HepG2 (cell line): Measurements from ENCODE around the gene MSMP. TPM values are rescaled to one million over a fixed set of nuclear protein-coding genes. Genes with fewer than 3 reads are reported as not detected.

Experiments used
- ATAC-seq: fragments of 200-7000 bp; cut with Tn5 transposase; 3 replicates; pipeline ENCODE4 v1.9.1; 2020; ENCODE audit warnings: mild to moderate bottlenecking, moderate library complexity
- BruUV-seq: library from RNA; stranded (reverse); fragments of 400-500 nt; replicated peaks from 2 replicates; lab custom pipeline; 2021; lab: Mats Ljungman, UMichigan
- CTCF ChIA-PET: fragments of 300-600 bp; formaldehyde crosslinking; extraction: SDS; loops from one replicate; lab custom pipeline; 2021; ENCODE audit warnings: low total read pairs, inconsistent platforms, low intra/inter-chr PET ratio; lab: Yijun Ruan, JAX
- POLR2A ChIA-PET: fragments of 350-600 bp; sonication (Branson Sonifier 250); formaldehyde crosslinking; loops from one replicate; lab custom pipeline; 2020; ENCODE audit warnings: antibody characterized with exemption, inconsistent platforms; lab: Yijun Ruan, JAX
- DNase-seq: peaks from one replicate; pipeline ENCODE4 v3.0.0-alpha.2; 2015; ENCODE audit warnings: low spot score
- FAIRE-seq: peaks from 3 replicates; lab custom pipeline; 2011; peaks lifted over from hg19 to GRCh38; lab: Jason Lieb, UNC
- H2AFZ ChIP-seq: one replicate; pipeline ENCODE4 v1.6.1; 2011; ENCODE audit warnings: low read length, inconsistent platforms
- H3K27ac ChIP-seq: fragments of 300-600 bp; 3 replicates; pipeline ENCODE4 v1.8.0; 2011; ENCODE audit warnings: mixed run types, mild to moderate bottlenecking, mixed read lengths, low read length, inconsistent platforms; ENCODE audit not compliant: insufficient read depth; ENCODE audit errors: extremely low read length
- H3K27me3 ChIP-seq, 2 experiments: fragments of 200-600 bp in 1 of 2; 2 replicates in 1 of 2; 3 replicates in 1 of 2; pipeline versions ENCODE4 v1.6.0 to v1.8.0; 2011; ENCODE audit warnings: low read length in 2 of 2, mild to moderate bottlenecking in 2 of 2, moderate library complexity in 2 of 2, inconsistent platforms in 1 of 2; ENCODE audit not compliant: insufficient read depth in 2 of 2, control insufficient read depth in 1 of 2
- H3K36me3 ChIP-seq, 2 experiments: fragments of 200-600 bp in 1 of 2; replicated peaks in 1 of 2; 2 replicates in 1 of 2; 3 replicates in 1 of 2; pipeline versions ENCODE4 v1.5.1 to v1.8.0; 2011; ENCODE audit warnings: low read length in 2 of 2, inconsistent platforms in 1 of 2; ENCODE audit not compliant: insufficient read depth in 2 of 2, control insufficient read depth in 1 of 2
- H3K4me1 ChIP-seq: 2 replicates; pipeline ENCODE4 v1.5.1; 2012; ENCODE audit warnings: low read length, inconsistent platforms; ENCODE audit not compliant: insufficient read depth
- H3K4me2 ChIP-seq: 2 replicates; pipeline ENCODE4 v1.6.0; 2011; ENCODE audit warnings: low read depth, low read length, inconsistent platforms
- H3K4me3 ChIP-seq, 3 experiments: fragments of 200-600 bp in 1 of 3; sonication (generic), shearing (Covaris generic) in 1 of 3; replicated peaks in 1 of 3; 2 replicates each; pipeline ENCODE4 v1.5.1; 2011 to 2016; ENCODE audit warnings: low read length in 3 of 3, inconsistent platforms in 2 of 3, low read depth in 2 of 3, mild to moderate bottlenecking in 2 of 3, control low read depth in 1 of 3, mixed read lengths in 1 of 3; ENCODE audit not compliant: insufficient read depth in 1 of 3
- H3K79me2 ChIP-seq: one replicate; pipeline ENCODE4 v1.6.1; 2011; ENCODE audit warnings: low read length, inconsistent platforms; ENCODE audit not compliant: insufficient read depth
- H3K9ac ChIP-seq: 2 replicates; pipeline ENCODE4 v1.6.0; 2011; ENCODE audit warnings: mild to moderate bottlenecking, low read depth, low read length, inconsistent platforms; ENCODE audit not compliant: insufficient read depth
- H3K9me3 ChIP-seq: 2 replicates; pipeline ENCODE4 v1.5.1; 2012; ENCODE audit warnings: mild to moderate bottlenecking, low read length
- H4K20me1 ChIP-seq: 2 replicates; pipeline ENCODE4 v1.6.0; 2011; ENCODE audit warnings: inconsistent platforms, mild to moderate bottlenecking, low read length, moderate library complexity; ENCODE audit not compliant: insufficient read depth
- ATAD3A ChIP-seq: sonication (generic); formaldehyde crosslinking; IDR thresholded peaks from 2 replicates; pipeline ENCODE4 v1.4.0; 2020; ENCODE audit warnings: missing genetic modification reagents
- ATF7 ChIP-seq, 2 experiments: fragments of 450-650 bp in 1 of 2; sonication (generic) in 1 of 2; formaldehyde crosslinking in 1 of 2; IDR thresholded peaks; 2 replicates each; pipeline versions ENCODE4 v1.4.0 to v1.6.1; 2016 to 2020; ENCODE audit warnings: antibody characterized with exemption in 1 of 2, mild to moderate bottlenecking in 1 of 2, missing genetic modification reagents in 1 of 2
- HOXA3 ChIP-seq: sonication (generic); formaldehyde crosslinking; IDR thresholded peaks from 2 replicates; pipeline ENCODE4 v1.5.0; 2020; ENCODE audit warnings: missing genetic modification reagents
- NAIF1 ChIP-seq: sonication (generic); formaldehyde crosslinking; IDR thresholded peaks from 2 replicates; pipeline ENCODE4 v1.5.0; 2020; ENCODE audit warnings: mild to moderate bottlenecking, missing genetic modification reagents, borderline replicate concordance
- ONECUT2 ChIP-seq: sonication (generic); formaldehyde crosslinking; IDR thresholded peaks from 2 replicates; pipeline ENCODE4 v1.4.0; 2020; ENCODE audit warnings: missing genetic modification reagents
- PLRG1 ChIP-seq: fragments of 450-650 bp; conservative IDR thresholded peaks from 2 replicates; pipeline ENCODE4 v1.6.1; 2016
- RBM22 ChIP-seq: fragments of 200-400 bp; formaldehyde crosslinking; optimal IDR thresholded peaks from 2 replicates; pipeline ENCODE3; 2017; ENCODE audit warnings: mild to moderate bottlenecking, low read length, moderate library complexity
- RFXAP ChIP-seq: sonication (generic); formaldehyde crosslinking; IDR thresholded peaks from 2 replicates; pipeline ENCODE4 v1.4.0; 2020; ENCODE audit warnings: missing genetic modification reagents, borderline replicate concordance
- SETDB1 ChIP-seq: sonication (generic); formaldehyde crosslinking; IDR thresholded peaks from 2 replicates; pipeline ENCODE4 v1.5.1; 2020; ENCODE audit warnings: missing genetic modification reagents, mild to moderate bottlenecking, borderline replicate concordance
- SMAD3 ChIP-seq: sonication (generic); formaldehyde crosslinking; IDR thresholded peaks from 2 replicates; pipeline ENCODE4 v1.4.0; 2020; ENCODE audit warnings: missing genetic modification reagents
- TEAD2 ChIP-seq: sonication (generic); formaldehyde crosslinking; IDR thresholded peaks from 2 replicates; pipeline ENCODE4 v1.9.0; 2021; ENCODE audit warnings: missing genetic modification reagents
- ZNF230 ChIP-seq: sonication (generic); formaldehyde crosslinking; IDR thresholded peaks from 2 replicates; pipeline ENCODE4 v1.4.0; 2020; ENCODE audit warnings: mild to moderate bottlenecking, missing genetic modification reagents
- ZNF737 ChIP-seq: sonication (generic); formaldehyde crosslinking; IDR thresholded peaks from 2 replicates; pipeline ENCODE4 v1.5.0; 2020; ENCODE audit warnings: missing genetic modification reagents, mild to moderate bottlenecking, borderline replicate concordance
- ZNF766 ChIP-seq: sonication (generic); formaldehyde crosslinking; IDR thresholded peaks from 2 replicates; pipeline ENCODE4 v1.5.0; 2020; ENCODE audit warnings: missing genetic modification reagents, borderline replicate concordance
- WGBS: methylation state at CpG from one replicate; pipeline ENCODE4 v1.1.6; 2017; ENCODE audit warnings: low lambda C conversion rate; 5-methylcytosine and 5-hydroxymethylcytosine counted together
- in situ Hi-C: cut with HindIII; loops from 2 replicates; pipeline ENCODE4 v1.10.0; 2017; ENCODE audit warnings: low pct_unique_long_range_greater_than_20kb; ENCODE audit not compliant: extremely low pct_ligation_motif_present
- intact Hi-C: fragments of 100-400 bp; cut with micrococcal nuclease; formaldehyde crosslinking; loops from one replicate; pipeline ENCODE4 v1.10.0; 2022; ENCODE audit not compliant: unreplicated experiment
- polyA plus RNA-seq, 8 experiments: library from polyadenylated mRNA; depleted of rRNA in 3 of 8; stranded (reverse) in 7 of 8; unstranded in 1 of 8; fragments of >200 nt; fragmentation: Illumina TruSeq in 4 of 8; extraction: Trizol in 4 of 8; gene quantifications; 2 replicates each; pipeline versions ENCODE4 v1.2.1 to v1.2.3, GENCODE V29; 2011 to 2016; ENCODE audit warnings: low read depth in 4 of 8, missing spikeins in 1 of 8, mixed read lengths in 1 of 8; ENCODE audit not compliant: insufficient read depth in 1 of 8
- total RNA-seq, 5 experiments: library from RNA; depleted of rRNA; stranded (reverse); fragments of >200 nt; fragmentation: Illumina TruSeq; extraction: Trizol; gene quantifications; 2 replicates each; pipeline ENCODE4 v1.2.3, GENCODE V29; 2016; ENCODE audit warnings: low read depth in 1 of 5
- TF ChIP-seq, protein P1 (sequence below): sonication (generic); formaldehyde crosslinking; IDR thresholded peaks from 2 replicates; pipeline ENCODE4 v1.4.0; 2020; ENCODE audit warnings: mild to moderate bottlenecking, missing genetic modification reagents, borderline replicate concordance

The MSMP gene
- total and polyA plus RNA-seq, 2 of the 13 experiments (the other 11 are each of a cell fraction or from before 2014, with no cell fraction given): 0.24 to 0.46 TPM

DNA sequence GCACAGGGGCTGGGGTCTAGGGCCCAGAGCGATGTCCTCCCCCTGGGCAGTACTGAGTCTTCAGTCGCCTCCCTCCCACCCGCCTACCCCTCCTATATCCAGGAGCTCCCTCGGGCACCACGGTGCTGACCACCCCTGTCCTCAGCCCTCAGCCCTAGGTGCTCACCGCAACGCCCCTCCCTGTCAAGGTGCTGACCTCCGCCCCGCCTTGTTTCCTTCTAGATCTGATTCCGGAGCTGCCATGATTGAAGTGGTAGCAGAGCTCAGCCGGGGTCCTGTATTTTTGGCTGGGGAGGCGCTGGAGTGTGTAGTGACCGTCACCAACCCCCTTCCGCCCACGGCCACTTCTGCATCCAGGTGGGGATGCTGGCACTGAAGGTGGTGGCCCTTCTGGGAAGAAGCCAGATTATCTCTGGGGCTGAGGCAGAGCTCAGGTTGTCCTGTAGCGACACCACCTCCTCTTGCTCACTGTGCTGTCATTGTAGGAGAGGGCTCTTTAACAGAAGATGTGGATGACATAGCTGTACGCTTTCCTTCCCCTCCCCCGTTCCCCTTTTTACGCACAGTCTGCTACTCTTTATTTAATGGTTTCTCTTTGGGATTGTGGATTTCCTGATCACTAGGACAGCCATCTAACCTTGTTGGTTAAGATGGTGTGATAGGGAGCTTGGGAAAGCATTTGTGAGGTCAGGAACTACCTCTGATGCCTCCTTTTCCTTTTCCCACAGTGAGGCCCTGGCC is 4.4 kb downstream of the MSMP start (continued):
- TF ChIP-seq, protein P1, sequence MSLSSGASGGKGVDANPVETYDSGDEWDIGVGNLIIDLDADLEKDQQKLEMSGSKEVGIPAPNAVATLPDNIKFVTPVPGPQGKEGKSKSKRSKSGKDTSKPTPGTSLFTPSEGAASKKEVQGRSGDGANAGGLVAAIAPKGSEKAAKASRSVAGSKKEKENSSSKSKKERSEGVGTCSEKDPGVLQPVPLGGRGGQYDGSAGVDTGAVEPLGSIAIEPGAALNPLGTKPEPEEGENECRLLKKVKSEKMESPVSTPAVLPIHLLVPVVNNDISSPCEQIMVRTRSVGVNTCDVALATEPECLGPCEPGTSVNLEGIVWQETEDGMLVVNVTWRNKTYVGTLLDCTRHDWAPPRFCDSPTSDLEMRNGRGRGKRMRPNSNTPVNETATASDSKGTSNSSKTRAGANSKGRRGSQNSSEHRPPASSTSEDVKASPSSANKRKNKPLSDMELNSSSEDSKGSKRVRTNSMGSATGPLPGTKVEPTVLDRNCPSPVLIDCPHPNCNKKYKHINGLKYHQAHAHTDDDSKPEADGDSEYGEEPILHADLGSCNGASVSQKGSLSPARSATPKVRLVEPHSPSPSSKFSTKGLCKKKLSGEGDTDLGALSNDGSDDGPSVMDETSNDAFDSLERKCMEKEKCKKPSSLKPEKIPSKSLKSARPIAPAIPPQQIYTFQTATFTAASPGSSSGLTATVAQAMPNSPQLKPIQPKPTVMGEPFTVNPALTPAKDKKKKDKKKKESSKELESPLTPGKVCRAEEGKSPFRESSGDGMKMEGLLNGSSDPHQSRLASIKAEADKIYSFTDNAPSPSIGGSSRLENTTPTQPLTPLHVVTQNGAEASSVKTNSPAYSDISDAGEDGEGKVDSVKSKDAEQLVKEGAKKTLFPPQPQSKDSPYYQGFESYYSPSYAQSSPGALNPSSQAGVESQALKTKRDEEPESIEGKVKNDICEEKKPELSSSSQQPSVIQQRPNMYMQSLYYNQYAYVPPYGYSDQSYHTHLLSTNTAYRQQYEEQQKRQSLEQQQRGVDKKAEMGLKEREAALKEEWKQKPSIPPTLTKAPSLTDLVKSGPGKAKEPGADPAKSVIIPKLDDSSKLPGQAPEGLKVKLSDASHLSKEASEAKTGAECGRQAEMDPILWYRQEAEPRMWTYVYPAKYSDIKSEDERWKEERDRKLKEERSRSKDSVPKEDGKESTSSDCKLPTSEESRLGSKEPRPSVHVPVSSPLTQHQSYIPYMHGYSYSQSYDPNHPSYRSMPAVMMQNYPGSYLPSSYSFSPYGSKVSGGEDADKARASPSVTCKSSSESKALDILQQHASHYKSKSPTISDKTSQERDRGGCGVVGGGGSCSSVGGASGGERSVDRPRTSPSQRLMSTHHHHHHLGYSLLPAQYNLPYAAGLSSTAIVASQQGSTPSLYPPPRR: 0 out of 2 replicates have a peak, but pooled peaks have one; percentile 1

GRCh38 chr9:35748858-35749514 is 5.1 kb downstream of the MSMP start, which contains the start of the genes GBA2 and RGP1:
TSS of gene GBA2 (minus strand) at chr9:35749228. CDS start at chr9:35748704, 524 bp downstream.
TSS of gene RGP1 (plus strand) at chr9:35749287. CDS start at chr9:35749756, 469 bp downstream.
- peaks cover 39% of the 10 kb centered on the region for H4K20me1 ChIP-seq
- no TSS peak for BruUV-seq
- peaks cover 46% of the 10 kb centered on the region for H3K79me2 ChIP-seq
- intact Hi-C loops (loop anchor here (1.0 to 2.0 kb wide), 2 partner anchors 16 to 91 kb away; partner anchors contain the start of genes CCDC107, CREB3, RMRP and TLN1), in situ Hi-C loops (no loop called here)
- H3K4me1 ChIP-seq: peaks cover 42% of the 10 kb centered on the region
- peak within 1 kb of the TSS; percentile 95 to 99 (median 98) for H3K4me3 ChIP-seq
- no peaks in the 10 kb centered on the region; a peak in 2 of 5 replicates for H3K27me3 ChIP-seq
- peak within 1 kb of the TSS; percentile 94 for H3K9ac ChIP-seq
- peak within 1 kb of the TSS; percentile 94 for H3K4me2 ChIP-seq
- FAIRE-seq: no peak
- 2% methylated on average over 29 of the region's 69 CpGs for WGBS
- no peaks in the 10 kb centered on the region for H3K9me3 ChIP-seq
- ChIA-PET POLR2A (interaction anchor here (1.0 to 5.8 kb wide), 17 partner anchors 8 to 103 kb away, joined by 3 to 102 read pairs (median 9); partner anchors contain the start of genes ARHGEF39, CCDC107, CREB3 and HINT2), CTCF (no interaction called here)
- H3K36me3 ChIP-seq: peaks cover 16 to 39% of the 10 kb centered on the region in 2 experiments
- H3K27ac ChIP-seq: peak within 1 kb of the TSS; percentile 89
- ATAC-seq: peak; percentile 90
- DNase-seq: peak; percentile 77
- no peak within 1 kb of the TSS for H2AFZ ChIP-seq
- TF ChIP-seq ATF7 (IDR thresholded peaks at IDR 0.05) (no peak), ATF7 (CRISPR knock-in tag; IDR thresholded peaks at IDR 0.05) (no peak), ONECUT2 (CRISPR knock-in tag) (no peak), RBM22 (no peak), ZNF766 (CRISPR knock-in tag) (0 out of 2 replicates have a peak, but pooled peaks have one; percentile 40), SMAD3 (0 out of 2 replicates have a peak, but pooled peaks have one; percentile 22), RFXAP (CRISPR knock-in tag) (no peak; the same call in 1 of the 2 replicates), ZNF737 (CRISPR knock-in tag) (no peak), PLRG1 (no peak), ZNF230 (CRISPR knock-in tag) (no peak), TEAD2 (CRISPR knock-in tag) (no peak), ATAD3A (CRISPR knock-in tag) (no peak), SETDB1 (CRISPR knock-in tag) (no peak), NAIF1 (CRISPR knock-in tag) (no peak), HOXA3 (CRISPR knock-in tag) (peak; percentile 57; the same call in 1 of the 2 replicates)
